ENCODE data around the gene DEDD2. TPM values are rescaled to one million over a fixed set of nuclear protein-coding genes. Genes with fewer than 3 reads are reported as not detected.

DEDD2 gene
- total RNA-seq, 1 experiment from 2014 or later, result 45.6 TPM

- Histone ChIP-seq H3K27ac (no peak overlapping the region), H4K20me1 (ENCODE audit: insufficient read depth) (0 out of 2 replicates have a peak, but pooled peaks cover 3% of the 10 kb centered on the region), H3K27me3 (ENCODE audit: insufficient read depth, low read depth) (no peaks in the 10 kb centered on the region), H3K4me3 (no peak overlapping the region), H3F3A (ENCODE audit: insufficient read depth, low read depth) (peaks cover 29% of the 10 kb centered on the region; the same call in 1 of the 2 replicates), H3K36me3 (ENCODE audit: low read depth) (peaks cover 40% of the 10 kb centered on the region), H3K9me2 (ENCODE audit: insufficient read depth) (no peaks in the 10 kb centered on the region), H3K9me3 (ENCODE audit: insufficient read depth, low read depth) (no peaks in the 10 kb centered on the region), H3K4me2 (no peak overlapping the region), H2AFZ (no peak overlapping the region), H3K4me1 (replicated peaks; ENCODE audit: insufficient read depth) (peaks cover 15% of the 10 kb centered on the region), H3K79me2 (ENCODE audit: low read depth) (peaks cover 68% of the 10 kb centered on the region)
- BruUV-seq (replicated peaks), result no TSS peak
- CTCF ChIA-PET, result no interaction called here
- DNase-seq, result no peak
- POLR2A ChIA-PET (ENCODE audit: unreplicated experiment), result interaction anchor here (0.7 kb wide), 1 partner anchor 42 kb away, joined by 3 read pairs; no protein-coding TSS in a partner anchor
- TF ChIP-seq EZH2 (IDR thresholded peaks at IDR 0.05; ENCODE audit: low read depth) (no peak), CTCF (conservative IDR thresholded peaks at IDR 0.05) (no peak)
- intact Hi-C loops (cut with micrococcal nuclease; ENCODE audit: unreplicated experiment), result no loop called here
Measured at GRCh38 chr19:42201489-42202289, 15.8 kb downstream of the DEDD2 start.

- Histone ChIP-seq H3K36me3 (ENCODE audit: low read depth) (peaks cover 40% of the 10 kb centered on the region), H3K4me2 (no peak overlapping the region), H4K20me1 (ENCODE audit: insufficient read depth) (0 out of 2 replicates have a peak, but pooled peaks cover 3% of the 10 kb centered on the region), H3F3A (ENCODE audit: insufficient read depth, low read depth) (peaks cover 25% of the 10 kb centered on the region; the same call in 1 of the 2 replicates), H2AFZ (no peak overlapping the region), H3K27ac (no peak overlapping the region), H3K4me3 (no peak overlapping the region), H3K4me1 (replicated peaks; ENCODE audit: insufficient read depth) (peaks cover 7% of the 10 kb centered on the region; the same call in 1 of the 2 replicates), H3K27me3 (ENCODE audit: insufficient read depth, low read depth) (no peaks in the 10 kb centered on the region), H3K9me2 (ENCODE audit: insufficient read depth) (no peaks in the 10 kb centered on the region), H3K9me3 (ENCODE audit: insufficient read depth, low read depth) (no peaks in the 10 kb centered on the region), H3K79me2 (ENCODE audit: low read depth) (peaks cover 54% of the 10 kb centered on the region)
- TF ChIP-seq EZH2 (IDR thresholded peaks at IDR 0.05; ENCODE audit: low read depth) (no peak), CTCF (conservative IDR thresholded peaks at IDR 0.05) (no peak)
- BruUV-seq (replicated peaks), result no TSS peak
- intact Hi-C loops (cut with micrococcal nuclease; ENCODE audit: unreplicated experiment), result no loop called here
- no peak for DNase-seq
- CTCF ChIA-PET, result no interaction called here
- POLR2A ChIA-PET (ENCODE audit: unreplicated experiment), result interaction anchor here (0.6 kb wide), 1 partner anchor 34 kb away, joined by 5 read pairs; no protein-coding TSS in a partner anchor
Measured at GRCh38 chr19:42200116-42200715, 17.3 kb downstream of the DEDD2 start.

GRCh38 chr19:42199440-42200115 lies 17.9 kb downstream of the DEDD2 start:
- POLR2A ChIA-PET (ENCODE audit: unreplicated experiment), result no interaction called here
- peaks cover 48% of the 10 kb centered on the region for H3K79me2 ChIP-seq (ENCODE audit: low read depth)
- CTCF ChIA-PET, result no interaction called here
- DNase-seq, result no peak
- H3K36me3 ChIP-seq (ENCODE audit: low read depth), result peaks cover 40% of the 10 kb centered on the region
- no TSS peak for BruUV-seq (replicated peaks)
- H3K27me3 ChIP-seq (ENCODE audit: insufficient read depth, low read depth), result no peaks in the 10 kb centered on the region
- H3F3A ChIP-seq (ENCODE audit: insufficient read depth, low read depth), result peaks cover 27% of the 10 kb centered on the region; the same call in 1 of the 2 replicates
- H4K20me1 ChIP-seq (ENCODE audit: insufficient read depth), result 0 out of 2 replicates have a peak, but pooled peaks cover 3% of the 10 kb centered on the region
- H3K4me3 ChIP-seq, result no peak overlapping the region
- no peak overlapping the region for H2AFZ ChIP-seq
- no peaks in the 10 kb centered on the region for H3K9me2 ChIP-seq (ENCODE audit: insufficient read depth)
- no peak overlapping the region for H3K4me2 ChIP-seq
- no peaks in the 10 kb centered on the region for H3K9me3 ChIP-seq (ENCODE audit: insufficient read depth, low read depth)
- no peak overlapping the region for H3K27ac ChIP-seq
- intact Hi-C loops (cut with micrococcal nuclease; ENCODE audit: unreplicated experiment), result no loop called here
- peaks cover 7% of the 10 kb centered on the region; the same call in 1 of the 2 replicates for H3K4me1 ChIP-seq (replicated peaks; ENCODE audit: insufficient read depth)
- TF ChIP-seq CTCF (conservative IDR thresholded peaks at IDR 0.05) (no peak), EZH2 (IDR thresholded peaks at IDR 0.05; ENCODE audit: low read depth) (no peak)
